ENCODE results near the gene HDHD2.

Gene HDHD2

DNA sequence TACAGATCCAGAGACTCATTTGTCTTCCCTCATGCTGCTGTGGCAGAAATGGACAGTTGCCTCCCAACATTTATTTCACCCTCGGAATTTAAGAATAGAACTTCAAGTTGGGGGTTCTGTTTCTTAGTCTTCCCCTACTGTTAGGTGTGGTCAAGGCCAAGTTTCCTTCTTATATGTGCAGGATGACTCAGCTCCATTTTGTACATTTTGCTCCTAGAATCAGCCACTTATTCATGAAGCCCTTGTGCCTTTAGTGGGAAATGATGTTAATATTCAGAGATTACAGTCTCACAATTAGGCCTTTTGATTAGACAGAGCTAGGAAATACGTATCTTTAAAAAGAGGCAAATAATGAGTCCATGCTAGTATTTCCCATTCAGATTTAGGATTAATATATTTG is 68.7 kb downstream of the HDHD2 start:
- TF ChIP-seq PAX5 (IDR thresholded peaks at IDR 0.05; ENCODE audit: insufficient read depth, low read length, severe bottlenecking): no peak
- no peak for TF ChIP-seq POU2F2 (IDR thresholded peaks at IDR 0.05; ENCODE audit: low read depth, low read length)
- no peak for TF ChIP-seq POLR2AphosphoS5 (IDR thresholded peaks at IDR 0.05; ENCODE audit: low read depth, low read length)
- no peak for TF ChIP-seq SPI1 (IDR thresholded peaks at IDR 0.05; ENCODE audit: low read depth, low read length)
- TF ChIP-seq TAF1 (IDR thresholded peaks at IDR 0.05; ENCODE audit: low read depth, low read length): no peak
- TF ChIP-seq POLR2A (IDR thresholded peaks at IDR 0.05; ENCODE audit: low read depth, low read length): no peak
- DNase-seq (ENCODE audit: insufficient read length, low spot score) (no peak), FAIRE-seq (no peak)

DNA sequence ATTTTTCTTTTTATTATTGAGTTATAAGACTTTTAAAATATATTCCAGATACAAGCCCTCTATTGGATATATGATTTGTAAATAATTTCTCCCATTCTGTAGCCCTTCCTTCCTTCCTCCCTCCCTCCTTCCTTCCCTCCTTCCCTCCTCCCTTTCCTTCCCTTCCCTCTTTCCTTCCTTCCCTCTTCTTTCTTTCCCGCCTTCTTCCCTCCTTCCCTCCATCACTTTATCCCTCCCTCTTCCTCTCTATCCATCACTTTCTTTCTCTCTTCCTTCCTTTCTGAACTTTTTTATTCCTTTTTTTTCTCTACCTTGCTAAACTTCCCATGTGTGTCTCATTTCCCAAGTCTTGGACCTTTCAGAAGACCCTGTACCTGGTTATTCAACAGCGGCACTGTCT is 69.4 kb downstream of the HDHD2 start:
- FAIRE-seq (no peak), DNase-seq (ENCODE audit: insufficient read length, low spot score) (no peak)
- no peak for TF ChIP-seq POLR2AphosphoS5 (IDR thresholded peaks at IDR 0.05; ENCODE audit: low read depth, low read length)
- no peak for TF ChIP-seq PAX5 (IDR thresholded peaks at IDR 0.05; ENCODE audit: insufficient read depth, low read length, severe bottlenecking)
- no peak for TF ChIP-seq TAF1 (IDR thresholded peaks at IDR 0.05; ENCODE audit: low read depth, low read length)
- no peak for TF ChIP-seq POU2F2 (IDR thresholded peaks at IDR 0.05; ENCODE audit: low read depth, low read length)
- no peak for TF ChIP-seq POLR2A (IDR thresholded peaks at IDR 0.05; ENCODE audit: low read depth, low read length)
- no peak for TF ChIP-seq SPI1 (IDR thresholded peaks at IDR 0.05; ENCODE audit: low read depth, low read length)

- FAIRE-seq (no peak), DNase-seq (ENCODE audit: insufficient read length, low spot score) (no peak)
- TF ChIP-seq SPI1 (IDR thresholded peaks at IDR 0.05; ENCODE audit: low read depth, low read length): no peak
- TF ChIP-seq PAX5 (IDR thresholded peaks at IDR 0.05; ENCODE audit: insufficient read depth, low read length, severe bottlenecking): no peak
- no peak for TF ChIP-seq TAF1 (IDR thresholded peaks at IDR 0.05; ENCODE audit: low read depth, low read length)
- no peak for TF ChIP-seq POLR2AphosphoS5 (IDR thresholded peaks at IDR 0.05; ENCODE audit: low read depth, low read length)
- no peak for TF ChIP-seq POLR2A (IDR thresholded peaks at IDR 0.05; ENCODE audit: low read depth, low read length)
- no peak for TF ChIP-seq POU2F2 (IDR thresholded peaks at IDR 0.05; ENCODE audit: low read depth, low read length)
Measured at GRCh38 chr18:47077111-47077510, 73.2 kb downstream of the HDHD2 start.

GRCh38 chr18:47075098-47075883 is 75.0 kb downstream of the HDHD2 start:
- no peak for FAIRE-seq
- DNase-seq (ENCODE audit: insufficient read length, low spot score): no peak
- no peak for TF ChIP-seq POLR2AphosphoS5 (IDR thresholded peaks at IDR 0.05; ENCODE audit: low read depth, low read length)
- TF ChIP-seq SPI1 (IDR thresholded peaks at IDR 0.05; ENCODE audit: low read depth, low read length): no peak
- no peak for TF ChIP-seq TAF1 (IDR thresholded peaks at IDR 0.05; ENCODE audit: low read depth, low read length)
- TF ChIP-seq PAX5 (IDR thresholded peaks at IDR 0.05; ENCODE audit: insufficient read depth, low read length, severe bottlenecking): no peak
- TF ChIP-seq POLR2A (IDR thresholded peaks at IDR 0.05; ENCODE audit: low read depth, low read length): no peak
- no peak for TF ChIP-seq POU2F2 (IDR thresholded peaks at IDR 0.05; ENCODE audit: low read depth, low read length)

DNA sequence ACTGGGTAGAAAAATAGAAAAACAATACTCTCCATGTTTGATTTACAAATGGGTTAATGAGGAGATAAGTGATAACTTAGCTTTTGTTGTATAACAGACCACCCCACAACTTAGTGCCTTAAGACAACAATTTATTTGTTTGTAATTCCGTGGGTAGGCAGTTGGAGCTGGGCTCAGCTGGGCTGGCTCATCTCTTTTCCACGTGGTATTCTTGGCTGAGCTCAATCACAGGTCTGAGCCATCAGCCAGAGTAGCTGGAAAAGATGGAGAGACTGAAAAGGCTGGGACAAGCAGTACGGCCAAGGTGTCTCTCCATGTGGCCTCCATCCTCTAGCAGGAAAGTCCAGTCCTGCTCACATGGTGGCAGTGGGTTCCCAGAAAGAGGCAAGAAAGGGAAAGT is 82.7 kb downstream of the HDHD2 start:
- FAIRE-seq (no peak), DNase-seq (ENCODE audit: insufficient read length, low spot score) (no peak)
- TF ChIP-seq POLR2A (IDR thresholded peaks at IDR 0.05; ENCODE audit: low read depth, low read length): no peak
- no peak for TF ChIP-seq PAX5 (IDR thresholded peaks at IDR 0.05; ENCODE audit: insufficient read depth, low read length, severe bottlenecking)
- TF ChIP-seq POU2F2 (IDR thresholded peaks at IDR 0.05; ENCODE audit: low read depth, low read length): no peak
- TF ChIP-seq POLR2AphosphoS5 (IDR thresholded peaks at IDR 0.05; ENCODE audit: low read depth, low read length): no peak
- TF ChIP-seq TAF1 (IDR thresholded peaks at IDR 0.05; ENCODE audit: low read depth, low read length): no peak
- no peak for TF ChIP-seq SPI1 (IDR thresholded peaks at IDR 0.05; ENCODE audit: low read depth, low read length)

DNA sequence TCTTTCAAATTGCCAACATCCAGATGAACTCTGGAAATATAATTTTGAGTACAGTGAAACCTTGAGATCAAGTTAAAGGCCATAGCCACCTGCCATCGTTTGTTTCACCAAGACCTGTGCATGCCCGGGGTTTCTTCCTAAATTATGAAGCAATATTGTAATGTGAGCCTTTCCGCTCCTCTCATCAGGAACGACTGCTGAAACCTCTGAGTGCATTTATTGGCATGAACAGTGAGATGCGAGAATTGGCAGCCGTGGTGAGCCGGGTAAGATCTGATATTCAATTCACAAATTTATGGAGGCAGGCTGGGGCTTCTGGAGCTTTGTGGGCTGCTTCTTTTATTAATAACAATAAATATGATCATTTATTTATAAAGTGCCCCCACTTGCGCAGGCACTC is 87.2 kb downstream of the HDHD2 start:
- DNase-seq (ENCODE audit: insufficient read length, low spot score) (no peak), FAIRE-seq (no peak)
- TF ChIP-seq POLR2AphosphoS5 (IDR thresholded peaks at IDR 0.05; ENCODE audit: low read depth, low read length): no peak
- no peak for TF ChIP-seq POU2F2 (IDR thresholded peaks at IDR 0.05; ENCODE audit: low read depth, low read length)

DNA sequence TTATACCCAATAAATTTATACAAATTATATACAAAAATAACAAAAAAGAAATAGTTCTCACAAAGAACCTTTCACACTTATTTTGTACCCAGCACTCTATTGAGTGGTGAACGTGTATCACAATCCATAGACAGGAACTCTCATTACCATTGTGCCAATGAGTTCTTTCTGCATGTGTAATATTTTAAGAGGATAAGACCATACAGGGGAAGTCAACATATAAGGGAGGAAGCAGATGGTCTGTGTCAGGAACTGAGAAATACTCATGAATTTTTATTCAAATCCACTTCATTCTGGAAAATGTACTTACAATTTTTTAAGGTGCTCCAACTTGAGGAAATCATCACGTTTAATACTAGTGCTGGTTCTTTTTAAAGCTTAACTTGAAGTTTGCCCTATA is 87.8 kb downstream of the HDHD2 start:
- TF ChIP-seq TAF1 (IDR thresholded peaks at IDR 0.05; ENCODE audit: low read depth, low read length): no peak
- no peak for TF ChIP-seq POLR2A (IDR thresholded peaks at IDR 0.05; ENCODE audit: low read depth, low read length)
- no peak for FAIRE-seq

More for the DNA sequence above, 87.8 kb downstream of the HDHD2 start:
- DNase-seq (ENCODE audit: insufficient read length, low spot score): no peak
